GM19025 (cell line): ENCODE results near the gene CABP7.
"Not testable (repeated sequence)": the region's sequence is repeated elsewhere in the genome, so short reads cannot be mapped to it uniquely, and the experiment has no call there.

ENCODE experiments used
- ATAC-seq: cut with Tn5 transposase; IDR thresholded peaks from one replicate; pipeline ENCODE4 v1.9.1; 2021; ENCODE audit warnings: mild to moderate bottlenecking, low read depth, moderate library complexity; ENCODE audit not compliant: unreplicated experiment

The CABP7 gene

GRCh38 chr22:29744902-29745301, 25.1 kb downstream of the CABP7 start:
- ATAC-seq: no peak

- ATAC-seq: no peak
Measured at GRCh38 chr22:29747832-29748231, 28.0 kb downstream of the CABP7 start.

- no peak for ATAC-seq
Measured at GRCh38 chr22:29748248-29748893, 28.6 kb downstream of the CABP7 start.

- no peak for ATAC-seq
Measured at GRCh38 chr22:29750029-29750428, 30.2 kb downstream of the CABP7 start.

GRCh38 chr22:29750559-29751538, 31.0 kb downstream of the CABP7 start:
- ATAC-seq: no peak

- ATAC-seq: no peak
Measured at GRCh38 chr22:29751669-29752068, 31.9 kb downstream of the CABP7 start.

- no peak for ATAC-seq
Measured at GRCh38 chr22:29753808-29754657, 34.2 kb downstream of the CABP7 start.

GRCh38 chr22:29754658-29755395, 35.0 kb downstream of the CABP7 start:
- not testable (repeated sequence) for ATAC-seq

- ATAC-seq: no peak
Measured at GRCh38 chr22:29755889-29756288, 36.1 kb downstream of the CABP7 start.

- ATAC-seq: no peak
Measured at GRCh38 chr22:29756341-29756740, 36.5 kb downstream of the CABP7 start.

GRCh38 chr22:29757096-29757495, 37.3 kb downstream of the CABP7 start:
- ATAC-seq: no peak

GRCh38 chr22:29758068-29758622, 38.3 kb downstream of the CABP7 start:
- ATAC-seq: no peak

GRCh38 chr22:29758959-29759358, 39.2 kb downstream of the CABP7 start:
- ATAC-seq: no peak

- ATAC-seq: no peak
Measured at GRCh38 chr22:29762263-29762662, 42.5 kb downstream of the CABP7 start.

GRCh38 chr22:29765905-29766631, 46.3 kb downstream of the CABP7 start:
- peak; percentile 8 for ATAC-seq

- peak; percentile 85 for ATAC-seq
Measured at GRCh38 chr22:29766632-29767170, 46.9 kb downstream of the CABP7 start, which contains the start of gene ZMAT5. TSS of gene ZMAT5 (minus strand) at chr22:29767007. CDS start at chr22:29748544, 18,463 bp downstream.

GRCh38 chr22:29767171-29768051, 47.6 kb downstream of the CABP7 start, which contains the start of gene UQCR10:
TSS of gene UQCR10 (plus strand) at chr22:29767369. CDS start at chr22:29767399, 30 bp downstream.
- peak; percentile 60 for ATAC-seq
